ENCODE data around the gene GARS1.

GARS1 gene

GRCh38 chr7:30596014-30596641, 1.4 kb downstream of the GARS1 start:
- H3K4me1 ChIP-seq (ENCODE audit: control insufficient read depth, low read length): peaks cover 25% of the 10 kb centered on the region
- no peaks in the 10 kb centered on the region for H3K9me3 ChIP-seq (ENCODE audit: control insufficient read depth, insufficient read depth, low read length)
- peaks cover 14% of the 10 kb centered on the region for H3F3A ChIP-seq (ENCODE audit: control insufficient read depth, insufficient read depth)
- H3K4me3 ChIP-seq (ENCODE audit: low read length): peak overlapping the region; percentile 90
- peak overlapping the region; percentile 89 for H3K27ac ChIP-seq (ENCODE audit: low read depth, low read length)
- TF ChIP-seq EZH2phosphoT487 (IDR thresholded peaks at IDR 0.05; ENCODE audit: borderline replicate concordance, low read length): no peak
- TF ChIP-seq, protein P1, sequence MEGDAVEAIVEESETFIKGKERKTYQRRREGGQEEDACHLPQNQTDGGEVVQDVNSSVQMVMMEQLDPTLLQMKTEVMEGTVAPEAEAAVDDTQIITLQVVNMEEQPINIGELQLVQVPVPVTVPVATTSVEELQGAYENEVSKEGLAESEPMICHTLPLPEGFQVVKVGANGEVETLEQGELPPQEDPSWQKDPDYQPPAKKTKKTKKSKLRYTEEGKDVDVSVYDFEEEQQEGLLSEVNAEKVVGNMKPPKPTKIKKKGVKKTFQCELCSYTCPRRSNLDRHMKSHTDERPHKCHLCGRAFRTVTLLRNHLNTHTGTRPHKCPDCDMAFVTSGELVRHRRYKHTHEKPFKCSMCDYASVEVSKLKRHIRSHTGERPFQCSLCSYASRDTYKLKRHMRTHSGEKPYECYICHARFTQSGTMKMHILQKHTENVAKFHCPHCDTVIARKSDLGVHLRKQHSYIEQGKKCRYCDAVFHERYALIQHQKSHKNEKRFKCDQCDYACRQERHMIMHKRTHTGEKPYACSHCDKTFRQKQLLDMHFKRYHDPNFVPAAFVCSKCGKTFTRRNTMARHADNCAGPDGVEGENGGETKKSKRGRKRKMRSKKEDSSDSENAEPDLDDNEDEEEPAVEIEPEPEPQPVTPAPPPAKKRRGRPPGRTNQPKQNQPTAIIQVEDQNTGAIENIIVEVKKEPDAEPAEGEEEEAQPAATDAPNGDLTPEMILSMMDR (IDR thresholded peaks at IDR 0.05; ENCODE audit: low read depth, low read length, poor library complexity, severe bottlenecking): no peak
- peaks cover 31% of the 10 kb centered on the region; the same call in 1 of the 2 replicates for H4K20me1 ChIP-seq (ENCODE audit: control insufficient read depth, insufficient read depth, low read depth, low read length)
- peaks cover 70% of the 10 kb centered on the region for H3K36me3 ChIP-seq (ENCODE audit: control insufficient read depth, low read length)
- H3K9me2 ChIP-seq (replicated peaks; ENCODE audit: control insufficient read depth, low read length): no peaks in the 10 kb centered on the region
- H3K4me2 ChIP-seq (ENCODE audit: low read length): peak overlapping the region; percentile 97
- peaks cover 95% of the 10 kb centered on the region for H3K79me2 ChIP-seq (ENCODE audit: control insufficient read depth, low read length)
- no peaks in the 10 kb centered on the region for H3K27me3 ChIP-seq (ENCODE audit: control insufficient read depth, low read length)

DNA sequence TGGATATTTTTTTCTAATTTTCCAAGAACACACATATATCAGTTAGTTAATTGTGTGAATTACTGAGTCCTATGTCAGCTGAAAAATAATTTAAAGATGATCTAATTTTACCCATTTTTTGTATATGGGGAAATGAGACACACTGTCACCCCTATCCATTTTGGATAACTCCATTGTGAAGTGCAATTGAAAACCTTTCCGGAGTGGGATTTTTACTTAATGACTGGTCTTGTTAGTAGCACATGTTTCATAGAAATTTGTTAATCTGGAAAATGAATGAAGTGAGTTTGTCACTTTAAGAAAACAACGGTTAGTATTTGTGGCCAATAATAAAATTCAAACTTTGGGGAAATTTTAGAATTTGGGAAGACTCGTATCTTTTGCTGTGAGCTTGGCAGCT, 2.0 kb downstream of the GARS1 start:
- Histone ChIP-seq H3K4me1 (ENCODE audit: control insufficient read depth, low read length) (peaks cover 25% of the 10 kb centered on the region), H3K9me3 (ENCODE audit: control insufficient read depth, insufficient read depth, low read length) (no peaks in the 10 kb centered on the region), H3K79me2 (ENCODE audit: control insufficient read depth, low read length) (peaks cover 95% of the 10 kb centered on the region), H4K20me1 (ENCODE audit: control insufficient read depth, insufficient read depth, low read depth, low read length) (peaks cover 31% of the 10 kb centered on the region; the same call in 1 of the 2 replicates), H3K27me3 (ENCODE audit: control insufficient read depth, low read length) (no peaks in the 10 kb centered on the region), H3K9me2 (replicated peaks; ENCODE audit: control insufficient read depth, low read length) (no peaks in the 10 kb centered on the region), H3F3A (ENCODE audit: control insufficient read depth, insufficient read depth) (peaks cover 14% of the 10 kb centered on the region), H3K4me2 (ENCODE audit: low read length) (peak overlapping the region; percentile 97), H3K27ac (ENCODE audit: low read depth, low read length) (no peak overlapping the region), H3K4me3 (ENCODE audit: low read length) (peak overlapping the region; percentile 90), H3K36me3 (ENCODE audit: control insufficient read depth, low read length) (peaks cover 76% of the 10 kb centered on the region)
- no peak for TF ChIP-seq EZH2phosphoT487 (IDR thresholded peaks at IDR 0.05; ENCODE audit: borderline replicate concordance, low read length)
- TF ChIP-seq, protein P1 (IDR thresholded peaks at IDR 0.05; ENCODE audit: low read depth, low read length, poor library complexity, severe bottlenecking): no peak

- TF ChIP-seq, protein P1 (IDR thresholded peaks at IDR 0.05; ENCODE audit: low read depth, low read length, poor library complexity, severe bottlenecking): no peak
- no peak for TF ChIP-seq EZH2phosphoT487 (IDR thresholded peaks at IDR 0.05; ENCODE audit: borderline replicate concordance, low read length)
- Histone ChIP-seq H3K4me1 (ENCODE audit: control insufficient read depth, low read length) (peaks cover 16% of the 10 kb centered on the region), H3K27ac (ENCODE audit: low read depth, low read length) (no peak overlapping the region), H3K79me2 (ENCODE audit: control insufficient read depth, low read length) (peaks cover 89% of the 10 kb centered on the region), H3K36me3 (ENCODE audit: control insufficient read depth, low read length) (peaks cover 88% of the 10 kb centered on the region), H3K4me2 (ENCODE audit: low read length) (peak overlapping the region; percentile 6; the same call in 1 of the 2 replicates), H3F3A (ENCODE audit: control insufficient read depth, insufficient read depth) (peaks cover 10% of the 10 kb centered on the region), H3K9me3 (ENCODE audit: control insufficient read depth, insufficient read depth, low read length) (no peaks in the 10 kb centered on the region), H4K20me1 (ENCODE audit: control insufficient read depth, insufficient read depth, low read depth, low read length) (peaks cover 31% of the 10 kb centered on the region; the same call in 1 of the 2 replicates), H3K9me2 (replicated peaks; ENCODE audit: control insufficient read depth, low read length) (no peaks in the 10 kb centered on the region), H3K4me3 (ENCODE audit: low read length) (no peak overlapping the region), H3K27me3 (ENCODE audit: control insufficient read depth, low read length) (no peaks in the 10 kb centered on the region)
Observed at GRCh38 chr7:30598121-30598876, 3.6 kb downstream of the GARS1 start.

Data from DOHH2 (cell line).